Measurements from ENCODE around the gene GRID2. TPM values are rescaled to one million over a fixed set of nuclear protein-coding genes. Genes with fewer than 3 reads are reported as not detected.

The GRID2 gene
- total and polyA plus RNA-seq, 2 of the 13 experiments (the other 11 are each of a cell fraction or from before 2014, with no cell fraction given), result not detected

GRCh38 chr4:92524131-92524530 is 220.4 kb downstream of the GRID2 start:
- DNase-seq (ENCODE audit: low spot score) (no peak), ATAC-seq (no peak), FAIRE-seq (no peak)
- Histone ChIP-seq H3K9me3 (ENCODE audit: low read length) (no peaks in the 10 kb centered on the region), H3K9ac (ENCODE audit: insufficient read depth, low read depth, low read length) (no peak overlapping the region), H3K27ac (ENCODE audit: extremely low read length, insufficient read depth, low read length) (no peak overlapping the region), H3K4me2 (ENCODE audit: low read depth, low read length) (no peak overlapping the region), H3K36me3 (replicated peaks in 1 of 2; ENCODE audit: control insufficient read depth in 1 of 2, insufficient read depth in 2 of 2, low read length in 2 of 2) (no peaks in the 10 kb centered on the region), H4K20me1 (ENCODE audit: insufficient read depth, low read length) (no peaks in the 10 kb centered on the region), H3K4me1 (ENCODE audit: insufficient read depth, low read length) (no peaks in the 10 kb centered on the region), H3K27me3 (ENCODE audit: control insufficient read depth in 1 of 2, insufficient read depth in 2 of 2, low read length in 2 of 2) (no peaks in the 10 kb centered on the region), H2AFZ (ENCODE audit: low read length) (no peak overlapping the region), H3K79me2 (ENCODE audit: insufficient read depth, low read length) (no peaks in the 10 kb centered on the region), H3K4me3 (replicated peaks in 1 of 3; ENCODE audit: insufficient read depth in 1 of 3, low read depth in 2 of 3, low read length in 3 of 3) (no peak overlapping the region)
- in situ Hi-C loops (cut with HindIII; ENCODE audit: extremely low pct_ligation_motif_present, low pct_unique_long_range_greater_than_20kb), result no loop called here
- ChIA-PET POLR2A (no interaction called here), CTCF (ENCODE audit: low intra/inter-chr PET ratio, low total read pairs) (no interaction called here)
- TF ChIP-seq ZNF746 (CRISPR knock-in tag; IDR thresholded peaks at IDR 0.05) (no peak), FOXP1 (IDR thresholded peaks at IDR 0.05) (no peak), FOXP1 (CRISPR knock-in tag; IDR thresholded peaks at IDR 0.05) (no peak), ZNF333 (CRISPR knock-in tag; IDR thresholded peaks at IDR 0.05; ENCODE audit: borderline replicate concordance) (no peak), ZNF180 (CRISPR knock-in tag; IDR thresholded peaks at IDR 0.05; ENCODE audit: borderline replicate concordance, low read depth) (no peak), NPAS2 (CRISPR knock-in tag; IDR thresholded peaks at IDR 0.05; ENCODE audit: borderline replicate concordance) (no peak), THAP7 (CRISPR knock-in tag; IDR thresholded peaks at IDR 0.05) (no peak), PHF21A (CRISPR knock-in tag; IDR thresholded peaks at IDR 0.05) (no peak), FOSL1 (CRISPR knock-in tag; IDR thresholded peaks at IDR 0.05; ENCODE audit: borderline replicate concordance) (no peak), NFKB2 (CRISPR knock-in tag; IDR thresholded peaks at IDR 0.05; ENCODE audit: borderline replicate concordance) (no peak)
- TF ChIP-seq, protein P1, sequence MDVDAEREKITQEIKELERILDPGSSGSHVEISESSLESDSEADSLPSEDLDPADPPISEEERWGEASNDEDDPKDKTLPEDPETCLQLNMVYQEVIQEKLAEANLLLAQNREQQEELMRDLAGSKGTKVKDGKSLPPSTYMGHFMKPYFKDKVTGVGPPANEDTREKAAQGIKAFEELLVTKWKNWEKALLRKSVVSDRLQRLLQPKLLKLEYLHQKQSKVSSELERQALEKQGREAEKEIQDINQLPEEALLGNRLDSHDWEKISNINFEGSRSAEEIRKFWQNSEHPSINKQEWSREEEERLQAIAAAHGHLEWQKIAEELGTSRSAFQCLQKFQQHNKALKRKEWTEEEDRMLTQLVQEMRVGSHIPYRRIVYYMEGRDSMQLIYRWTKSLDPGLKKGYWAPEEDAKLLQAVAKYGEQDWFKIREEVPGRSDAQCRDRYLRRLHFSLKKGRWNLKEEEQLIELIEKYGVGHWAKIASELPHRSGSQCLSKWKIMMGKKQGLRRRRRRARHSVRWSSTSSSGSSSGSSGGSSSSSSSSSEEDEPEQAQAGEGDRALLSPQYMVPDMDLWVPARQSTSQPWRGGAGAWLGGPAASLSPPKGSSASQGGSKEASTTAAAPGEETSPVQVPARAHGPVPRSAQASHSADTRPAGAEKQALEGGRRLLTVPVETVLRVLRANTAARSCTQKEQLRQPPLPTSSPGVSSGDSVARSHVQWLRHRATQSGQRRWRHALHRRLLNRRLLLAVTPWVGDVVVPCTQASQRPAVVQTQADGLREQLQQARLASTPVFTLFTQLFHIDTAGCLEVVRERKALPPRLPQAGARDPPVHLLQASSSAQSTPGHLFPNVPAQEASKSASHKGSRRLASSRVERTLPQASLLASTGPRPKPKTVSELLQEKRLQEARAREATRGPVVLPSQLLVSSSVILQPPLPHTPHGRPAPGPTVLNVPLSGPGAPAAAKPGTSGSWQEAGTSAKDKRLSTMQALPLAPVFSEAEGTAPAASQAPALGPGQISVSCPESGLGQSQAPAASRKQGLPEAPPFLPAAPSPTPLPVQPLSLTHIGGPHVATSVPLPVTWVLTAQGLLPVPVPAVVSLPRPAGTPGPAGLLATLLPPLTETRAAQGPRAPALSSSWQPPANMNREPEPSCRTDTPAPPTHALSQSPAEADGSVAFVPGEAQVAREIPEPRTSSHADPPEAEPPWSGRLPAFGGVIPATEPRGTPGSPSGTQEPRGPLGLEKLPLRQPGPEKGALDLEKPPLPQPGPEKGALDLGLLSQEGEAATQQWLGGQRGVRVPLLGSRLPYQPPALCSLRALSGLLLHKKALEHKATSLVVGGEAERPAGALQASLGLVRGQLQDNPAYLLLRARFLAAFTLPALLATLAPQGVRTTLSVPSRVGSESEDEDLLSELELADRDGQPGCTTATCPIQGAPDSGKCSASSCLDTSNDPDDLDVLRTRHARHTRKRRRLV (CRISPR knock-in tag; IDR thresholded peaks at IDR 0.05), result no peak
- intact Hi-C loops (cut with micrococcal nuclease; ENCODE audit: unreplicated experiment), result no loop called here
- no TSS peak for BruUV-seq (replicated peaks)

Data from HepG2 (cell line).